Activated CD8-positive, alpha-beta memory T cell treated with anti-CD3 and anti-CD28 coated beads for 4 hours (primary cell): ENCODE data around the gene BLNK.

Experiments used
- DNase-seq, 2 donors: peaks; one replicate each; pipeline ENCODE4 v3.0.0-alpha.2; 2020; ENCODE audit warnings: low read depth in 2 of 2

Gene BLNK

GRCh38 chr10:96261930-96262329 lies 9.4 kb downstream of the BLNK start:
- DNase-seq = no peak

DNA sequence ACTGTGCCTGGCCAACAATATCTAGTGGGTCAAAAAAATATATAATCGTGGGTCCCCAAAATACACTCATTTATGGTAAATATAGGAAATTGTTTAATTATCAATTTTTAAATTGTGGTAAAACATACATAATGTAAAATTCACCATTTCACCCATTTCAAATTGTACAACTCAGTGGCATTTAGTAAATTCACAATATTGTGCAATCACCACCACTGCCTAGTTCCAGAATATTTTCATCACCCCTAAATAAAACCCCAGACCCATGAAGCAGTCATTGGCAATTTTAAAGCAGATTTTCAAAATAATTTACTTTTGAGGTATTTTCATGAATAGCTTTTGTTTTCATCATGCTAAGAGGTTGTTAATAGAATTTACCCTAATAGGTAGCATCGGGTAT lies 10.2 kb downstream of the BLNK start:
- DNase-seq = no peak

- DNase-seq = no peak
These were observed 11.4 kb downstream of the BLNK start for GRCh38 chr10:96260014-96260413.

DNA sequence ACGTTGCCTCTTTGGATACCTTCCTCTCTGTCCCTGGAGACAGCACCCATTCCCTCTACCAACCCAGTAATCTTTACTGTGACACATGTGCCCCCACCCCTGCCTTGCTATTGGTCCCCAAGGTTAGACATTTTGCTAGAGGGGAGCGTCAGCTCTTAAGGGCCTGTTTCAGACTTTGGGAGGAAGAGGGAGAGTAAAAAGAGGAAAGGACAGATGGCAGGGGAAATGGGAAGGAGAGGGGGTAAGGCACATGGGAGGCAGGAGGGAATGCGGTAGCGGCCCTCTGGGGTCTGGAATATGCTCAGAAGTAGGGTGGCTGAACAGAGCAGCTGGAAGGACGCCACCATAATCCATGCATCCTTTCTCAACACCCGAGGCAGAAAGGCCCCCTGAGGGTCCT lies 12.2 kb downstream of the BLNK start:
- no peak for DNase-seq

DNA sequence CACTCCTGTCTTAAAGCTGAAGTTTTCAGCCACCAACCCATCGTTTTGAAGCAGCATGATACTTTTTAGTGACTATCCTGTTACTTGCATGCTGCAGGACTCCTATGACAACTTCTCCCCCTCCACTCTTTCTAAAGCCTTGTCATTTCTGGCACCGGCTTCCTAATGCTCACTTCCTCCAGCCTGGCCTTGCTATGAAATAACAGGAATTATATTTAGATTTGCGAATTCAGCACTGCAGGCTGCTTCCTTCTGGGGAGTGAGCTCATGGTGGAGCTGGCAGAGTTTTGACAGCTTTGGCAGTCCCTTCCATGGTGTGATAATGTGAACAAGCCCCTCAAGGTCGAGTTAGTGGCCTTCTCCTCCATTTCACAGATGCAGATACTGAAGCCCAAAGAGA lies 13.4 kb downstream of the BLNK start:
- no peak for DNase-seq

DNA sequence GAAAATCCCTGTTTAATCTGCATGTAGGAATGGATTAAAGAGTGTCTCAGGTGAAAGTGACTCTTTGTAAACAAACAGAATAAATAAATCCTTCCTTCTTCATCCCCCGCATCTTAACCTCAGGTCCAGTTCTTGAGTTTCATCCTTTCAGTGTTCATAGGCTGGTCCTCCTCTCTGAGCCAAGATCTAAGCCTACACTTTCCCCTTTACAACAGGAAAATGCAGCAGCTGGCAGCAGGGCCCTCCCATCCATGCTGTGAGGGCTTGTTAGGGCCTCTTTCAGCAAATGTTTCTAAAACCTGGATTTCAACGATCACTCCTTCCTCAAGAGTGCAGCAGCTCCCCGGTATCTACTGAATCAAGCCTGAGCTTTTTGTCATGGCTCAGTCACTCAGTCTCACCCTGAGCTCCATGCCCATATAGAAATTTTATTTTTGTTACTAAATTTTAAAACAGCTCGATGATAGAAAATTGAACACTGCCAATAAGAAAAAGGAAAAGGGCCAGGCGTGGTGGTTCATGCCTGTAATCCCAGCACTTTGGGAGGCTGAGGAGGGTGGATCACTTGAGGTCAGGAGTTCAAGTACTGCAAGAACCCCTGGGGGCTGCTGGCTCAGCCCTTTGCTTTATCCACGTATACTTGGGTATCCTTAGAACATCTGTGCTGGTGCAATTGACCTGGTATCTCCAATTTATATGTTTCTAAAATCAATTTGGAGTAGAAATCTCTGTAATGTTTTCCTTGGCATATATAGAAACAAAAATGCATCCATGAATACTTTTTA lies 15.6 kb downstream of the BLNK start:
- no peak for DNase-seq

DNA sequence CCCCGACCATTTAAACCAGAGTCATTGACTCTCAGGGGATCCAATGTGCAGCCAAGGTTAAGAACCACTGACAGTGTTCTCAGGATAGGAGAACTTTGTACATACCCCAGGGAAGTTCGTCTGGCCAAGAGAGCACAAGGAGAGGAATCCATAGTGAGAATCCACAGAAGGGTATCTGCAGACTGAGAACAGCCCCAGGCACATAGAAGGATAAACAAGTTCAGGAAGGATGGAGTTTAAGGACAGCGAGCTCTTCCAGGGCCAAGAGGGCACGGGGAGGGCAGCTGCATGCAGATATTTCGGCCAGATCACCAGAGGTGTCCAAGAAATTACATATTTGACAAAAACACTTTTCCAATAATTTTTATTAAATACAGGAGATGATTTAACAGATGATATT lies 16.4 kb downstream of the BLNK start:
- DNase-seq = no peak

GRCh38 chr10:96252730-96253129 lies 18.6 kb downstream of the BLNK start:
- DNase-seq = no peak

GRCh38 chr10:96250349-96250748 lies 21.0 kb downstream of the BLNK start:
- no peak for DNase-seq

GRCh38 chr10:96249264-96249663 lies 22.1 kb downstream of the BLNK start:
- DNase-seq = no peak

GRCh38 chr10:96244354-96244753 lies 27.0 kb downstream of the BLNK start:
- DNase-seq = no peak

GRCh38 chr10:96243296-96243695 lies 28.1 kb downstream of the BLNK start:
- no peak for DNase-seq

GRCh38 chr10:96242822-96243221 lies 28.5 kb downstream of the BLNK start:
- no peak for DNase-seq

DNA sequence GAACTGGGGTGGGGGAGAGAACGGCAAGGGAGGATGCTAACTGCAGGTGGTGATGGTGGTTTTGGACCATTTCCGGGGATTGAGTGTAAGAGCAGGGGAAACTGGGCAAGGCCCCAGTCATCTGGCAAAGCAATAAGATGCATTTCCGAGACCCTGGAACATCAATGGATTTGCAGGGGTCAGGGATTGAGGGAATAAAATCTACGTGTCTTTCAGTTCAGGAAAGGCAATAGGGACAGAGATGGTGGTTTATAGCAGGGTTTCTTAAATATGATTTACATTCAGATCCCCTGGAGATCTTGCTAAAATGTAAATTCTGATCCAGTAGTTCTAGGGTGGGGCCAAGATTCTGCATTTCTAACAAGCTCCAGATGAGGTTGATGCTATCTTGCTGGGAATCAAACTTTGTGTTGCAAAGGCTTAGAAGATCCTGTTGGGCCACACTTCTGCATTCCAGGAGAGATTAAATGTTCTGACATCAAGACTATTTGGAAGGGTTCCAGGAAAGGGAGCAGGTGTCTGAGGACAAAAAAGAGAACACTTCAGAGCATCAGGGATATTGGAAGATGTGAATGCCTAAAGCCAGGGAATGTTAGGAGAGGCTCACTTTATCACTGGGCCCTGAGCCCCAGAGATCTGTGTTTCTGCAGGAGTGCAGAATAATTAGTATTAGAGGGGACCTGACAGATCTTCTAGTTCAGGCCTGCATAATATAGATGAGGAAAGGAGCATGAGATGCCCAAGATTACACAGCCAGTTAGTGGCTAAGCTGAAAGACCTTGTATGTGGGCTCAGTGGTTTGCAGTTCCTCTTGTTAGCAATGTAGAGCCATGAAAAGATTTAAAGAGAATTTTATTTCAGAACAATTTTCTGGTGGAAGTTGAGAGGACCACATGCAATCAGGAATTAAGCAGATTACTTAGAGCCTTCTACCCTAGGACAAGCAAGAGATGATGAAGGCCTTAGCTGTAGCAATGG lies 32.4 kb downstream of the BLNK start:
- DNase-seq = no peak

GRCh38 chr10:96236876-96237275 lies 34.5 kb downstream of the BLNK start:
- DNase-seq = no peak

- no peak for DNase-seq
These were observed 35.3 kb downstream of the BLNK start for GRCh38 chr10:96236090-96236478.

GRCh38 chr10:96235326-96236089 lies 35.9 kb downstream of the BLNK start:
- DNase-seq = no peak

- DNase-seq = no peak
These were observed 37.4 kb downstream of the BLNK start for GRCh38 chr10:96233959-96234358.

GRCh38 chr10:96230527-96230926 lies 40.8 kb downstream of the BLNK start:
- no peak for DNase-seq

DNA sequence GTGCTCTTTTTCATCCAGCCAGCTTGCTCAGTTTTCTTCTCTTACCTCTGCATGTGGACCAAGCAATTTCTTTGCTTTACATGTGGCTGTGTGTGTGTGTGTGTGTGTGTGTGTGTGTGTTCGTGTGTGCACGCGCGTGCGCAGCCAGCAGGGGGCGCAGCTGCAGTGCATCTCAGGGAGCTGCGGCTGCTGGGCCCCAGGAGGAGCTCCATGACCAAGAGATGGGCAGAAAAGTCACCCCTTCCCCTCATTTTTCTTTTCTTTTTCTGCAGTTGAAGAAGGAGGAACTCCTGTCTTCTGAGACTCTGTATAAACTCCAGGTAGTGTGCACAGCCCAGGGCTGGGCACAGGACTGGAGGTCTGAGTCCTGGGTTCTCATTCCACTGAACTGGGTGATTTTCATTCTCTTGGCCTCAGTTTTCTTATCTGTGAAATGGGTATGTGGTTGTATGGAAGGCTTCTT lies 41.8 kb downstream of the BLNK start:
- DNase-seq = peak; percentile 13 to 33

DNA sequence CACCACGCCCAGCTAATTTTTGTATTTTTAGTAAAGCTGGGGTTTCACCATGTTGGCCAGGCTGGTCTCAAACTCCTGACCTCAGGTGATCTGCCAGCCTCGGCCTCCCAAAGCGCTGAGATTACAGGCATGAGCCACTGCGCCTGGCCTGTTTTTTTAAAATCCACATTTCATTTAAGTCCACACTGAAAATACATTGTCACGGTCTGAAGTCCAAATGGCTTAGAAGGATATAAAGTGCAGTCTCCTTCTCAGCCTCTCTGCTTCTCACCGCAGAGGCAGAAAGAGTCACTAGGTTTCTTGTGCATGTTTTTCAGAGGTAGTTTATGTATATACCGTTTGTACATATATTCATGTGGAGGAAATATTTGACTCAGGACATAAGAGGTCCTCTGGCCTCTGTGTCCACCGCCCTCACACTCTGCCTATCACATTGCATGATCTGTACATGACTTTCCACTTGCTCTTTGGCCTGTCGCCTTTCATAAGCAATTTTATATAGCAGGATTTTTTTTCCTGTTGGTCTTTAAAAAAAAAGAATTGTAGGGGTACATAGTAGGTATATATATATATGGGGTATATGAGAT lies 42.9 kb downstream of the BLNK start:
- no peak for DNase-seq

GRCh38 chr10:96227206-96227605 lies 44.2 kb downstream of the BLNK start:
- no peak for DNase-seq
